Left renal pelvis (tissue), 4 donors: ENCODE data around the gene MED9. TPM values are rescaled to one million over a fixed set of nuclear protein-coding genes. Genes with fewer than 3 reads are reported as not detected.
"Not testable (repeated sequence)": the region's sequence is repeated elsewhere in the genome, so short reads cannot be mapped to it uniquely, and the experiment has no call there.

Experiments used
- DNase-seq, 4 donors: peaks; one replicate each; pipeline ENCODE4 v3.0.0-alpha.2; 2013; ENCODE audit warnings: low read depth in 4 of 4, low spot score in 3 of 4
- polyA plus RNA-seq, 4 donors: library from polyadenylated mRNA; unstranded; fragments of 120-200 nt; gene quantifications; one replicate each; pipeline ENCODE4 v1.2.1, GENCODE V29; 2013; ENCODE audit not compliant: insufficient read length in 4 of 4

Gene MED9
- polyA plus RNA-seq, 4 donors, result 13.0 to 23.8 (median 20.8) TPM

DNA sequence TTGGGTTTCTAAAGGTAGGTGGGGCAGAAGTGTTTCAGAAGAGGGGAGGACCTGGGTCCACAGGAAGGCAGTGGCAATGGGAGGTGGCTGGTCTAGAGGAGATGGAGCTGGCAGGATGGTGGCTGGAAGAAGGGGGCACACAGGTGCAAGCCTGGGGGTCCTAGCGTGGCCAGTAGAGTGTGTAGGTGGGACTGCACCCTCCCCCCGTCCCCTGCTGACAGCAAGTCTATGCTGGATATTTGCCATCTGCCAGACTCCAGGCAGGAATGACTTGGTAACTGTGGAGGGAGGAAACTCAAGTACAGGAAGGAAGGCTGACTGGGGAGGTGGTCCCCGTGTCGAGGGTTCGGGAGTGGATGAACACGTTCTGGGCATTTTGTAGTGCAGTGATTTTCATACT lies 8.6 kb downstream of the MED9 start:
- no peak for DNase-seq

- DNase-seq, result not testable (repeated sequence)
Observed at GRCh38 chr17:17486416-17486815, 9.6 kb downstream of the MED9 start.

DNA sequence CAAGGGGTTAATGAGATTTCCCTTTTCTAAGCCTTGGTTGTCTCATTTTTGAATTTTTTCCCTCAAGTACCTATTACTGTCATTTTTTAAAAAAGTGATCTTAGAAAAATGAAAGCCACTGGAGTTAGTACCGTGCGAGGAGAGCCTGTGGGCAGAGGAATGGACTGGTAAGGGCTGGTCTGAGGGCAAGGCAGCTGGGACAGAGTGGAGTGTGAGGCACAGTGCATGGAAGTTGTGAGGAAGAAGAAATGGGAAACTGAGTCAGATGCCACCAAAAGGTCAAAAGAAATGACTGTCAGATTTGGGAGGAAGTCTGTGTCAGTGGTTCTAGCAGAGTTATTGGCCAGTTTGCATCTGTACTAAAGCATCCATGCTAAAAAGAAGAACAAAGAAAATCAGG lies 11.2 kb downstream of the MED9 start:
- no peak for DNase-seq

DNA sequence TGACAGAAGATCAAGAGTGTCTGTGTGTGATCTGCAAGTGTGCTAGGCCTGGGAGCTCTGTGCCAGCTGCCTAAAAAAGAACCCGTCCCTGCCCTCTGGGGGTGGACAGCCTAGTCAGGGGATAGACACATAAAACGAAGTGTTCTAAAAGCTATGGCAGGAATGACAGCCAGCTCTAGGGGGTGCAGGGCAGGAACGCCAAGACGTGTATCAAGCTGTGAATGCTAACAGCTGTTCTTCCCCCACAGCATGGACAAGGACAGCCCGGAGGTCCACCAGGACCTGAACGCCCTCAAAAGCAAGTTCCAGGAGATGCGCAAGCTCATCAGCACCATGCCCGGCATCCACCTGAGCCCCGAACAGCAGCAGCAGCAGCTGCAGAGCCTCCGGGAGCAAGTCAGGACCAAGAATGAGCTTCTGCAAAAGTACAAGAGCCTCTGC lies 14.3 kb downstream of the MED9 start:
- DNase-seq, result no peak

- DNase-seq, result no peak
Observed at GRCh38 chr17:17491546-17491988, 14.8 kb downstream of the MED9 start.

DNA sequence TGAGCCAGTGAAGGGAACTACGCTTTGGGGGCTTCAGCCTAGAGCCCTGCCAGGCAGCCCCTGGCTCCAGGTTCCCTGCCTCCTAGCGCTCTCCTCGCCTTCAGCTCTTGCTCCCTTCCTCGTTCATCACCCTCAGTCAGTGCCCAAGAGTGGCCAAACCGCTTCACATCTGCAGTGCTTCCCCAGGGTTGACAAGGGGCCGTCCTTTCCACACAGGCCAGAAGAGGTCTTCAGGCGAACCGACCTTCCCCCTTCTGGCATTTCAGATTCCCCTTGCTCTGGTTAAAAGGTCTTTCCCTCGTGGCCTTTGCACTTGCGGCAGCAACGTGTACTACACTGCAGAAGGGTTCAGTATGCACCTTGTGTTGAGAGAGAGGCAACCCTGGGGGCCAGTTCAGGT lies 15.3 kb downstream of the MED9 start:
- DNase-seq, result no peak

- DNase-seq, result no peak
Observed at GRCh38 chr17:17492571-17492970, 15.8 kb downstream of the MED9 start.

GRCh38 chr17:17493249-17493985 lies 16.6 kb downstream of the MED9 start:
- DNase-seq, result no peak

GRCh38 chr17:17493986-17494466 lies 17.2 kb downstream of the MED9 start:
- no peak for DNase-seq

GRCh38 chr17:17494499-17494869 lies 17.7 kb downstream of the MED9 start:
- no peak for DNase-seq

GRCh38 chr17:17494870-17495535 lies 18.2 kb downstream of the MED9 start:
- DNase-seq, result peak in 1 of 4 donors; percentile 38

DNA sequence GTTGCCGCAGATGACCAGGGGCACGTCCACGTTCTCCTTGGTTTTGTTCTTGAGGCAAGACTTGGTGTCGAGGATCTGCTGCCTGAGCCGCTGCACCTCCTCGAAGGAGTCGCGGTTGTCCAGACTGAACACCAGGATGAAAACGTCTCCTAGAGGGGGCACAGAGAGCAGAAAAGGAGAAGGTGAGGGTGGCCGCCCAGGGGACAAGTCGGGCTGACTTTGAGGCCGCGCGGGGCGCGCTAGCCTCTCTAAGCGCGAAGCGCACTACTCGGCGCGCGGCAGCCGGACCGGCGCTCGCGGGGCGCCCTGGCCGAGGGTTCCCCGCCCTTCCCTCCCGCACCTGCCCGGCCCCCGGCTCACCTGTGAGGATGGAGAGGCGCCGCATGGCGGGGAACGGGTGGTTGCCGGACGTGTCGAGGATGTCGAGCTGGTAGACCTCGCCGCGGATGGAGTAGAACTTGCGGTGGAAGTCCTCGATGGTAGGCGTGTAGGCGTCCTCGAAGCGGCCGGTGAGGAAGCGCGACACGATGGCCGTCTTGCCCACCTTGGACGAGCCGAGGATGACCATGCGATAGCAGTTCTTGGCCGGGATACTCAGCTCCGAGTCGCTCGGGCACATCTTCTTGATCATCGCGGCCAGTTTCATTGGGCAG lies 18.9 kb downstream of the MED9 start:
- DNase-seq, result no peak

DNA sequence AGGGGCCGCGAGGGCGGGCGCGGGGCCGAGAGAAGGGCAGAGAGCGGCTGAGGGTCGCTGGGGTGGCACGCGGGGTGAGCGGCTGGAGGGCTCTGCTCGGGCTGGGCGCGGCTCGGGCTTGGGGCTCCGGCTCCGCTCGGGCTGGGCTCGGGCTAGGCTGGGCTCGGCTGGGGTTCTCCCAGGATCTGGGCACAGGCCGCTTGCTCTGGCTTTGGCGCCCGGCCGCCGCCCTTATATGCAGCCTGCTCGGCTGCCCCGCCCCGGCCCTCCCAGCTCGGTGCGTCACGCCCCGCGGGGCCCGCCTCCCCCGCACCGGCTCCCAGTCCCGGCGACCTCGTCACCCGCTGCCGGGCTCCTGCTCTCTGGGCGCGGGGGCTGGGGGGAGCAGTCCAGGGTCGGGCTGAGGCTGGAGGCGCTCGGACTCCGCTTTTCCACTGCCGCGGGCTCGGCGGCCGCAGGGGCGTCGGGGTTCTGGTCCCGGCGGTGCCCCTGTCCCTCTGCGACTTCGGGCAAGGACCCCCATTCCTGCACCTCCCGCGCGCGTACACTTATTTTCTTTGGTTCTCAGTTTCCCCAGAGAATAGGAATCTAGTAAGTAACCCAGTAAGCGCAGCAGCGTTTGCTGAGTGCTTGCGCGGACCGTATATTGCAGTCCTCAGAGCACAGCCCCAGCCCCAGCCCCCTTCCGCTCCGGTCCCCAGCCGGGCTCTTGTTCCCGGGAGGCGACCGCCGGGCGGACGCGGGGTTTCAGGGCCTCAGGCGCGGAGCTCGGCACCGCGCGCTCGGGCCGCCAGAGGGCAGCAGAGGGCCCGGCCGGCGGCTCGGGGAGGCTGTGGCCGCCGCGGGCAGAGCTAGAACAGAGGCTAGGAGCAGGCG lies 19.6 kb downstream of the MED9 start, which contains the start of gene RASD1:
Gene RASD1, minus strand, starts transcription at position 207 of the 876 bp plus-strand sequence. CDS start 214 bp downstream, outside the sequence.
- DNase-seq, result peak in 1 of 4 donors; percentile 41

DNA sequence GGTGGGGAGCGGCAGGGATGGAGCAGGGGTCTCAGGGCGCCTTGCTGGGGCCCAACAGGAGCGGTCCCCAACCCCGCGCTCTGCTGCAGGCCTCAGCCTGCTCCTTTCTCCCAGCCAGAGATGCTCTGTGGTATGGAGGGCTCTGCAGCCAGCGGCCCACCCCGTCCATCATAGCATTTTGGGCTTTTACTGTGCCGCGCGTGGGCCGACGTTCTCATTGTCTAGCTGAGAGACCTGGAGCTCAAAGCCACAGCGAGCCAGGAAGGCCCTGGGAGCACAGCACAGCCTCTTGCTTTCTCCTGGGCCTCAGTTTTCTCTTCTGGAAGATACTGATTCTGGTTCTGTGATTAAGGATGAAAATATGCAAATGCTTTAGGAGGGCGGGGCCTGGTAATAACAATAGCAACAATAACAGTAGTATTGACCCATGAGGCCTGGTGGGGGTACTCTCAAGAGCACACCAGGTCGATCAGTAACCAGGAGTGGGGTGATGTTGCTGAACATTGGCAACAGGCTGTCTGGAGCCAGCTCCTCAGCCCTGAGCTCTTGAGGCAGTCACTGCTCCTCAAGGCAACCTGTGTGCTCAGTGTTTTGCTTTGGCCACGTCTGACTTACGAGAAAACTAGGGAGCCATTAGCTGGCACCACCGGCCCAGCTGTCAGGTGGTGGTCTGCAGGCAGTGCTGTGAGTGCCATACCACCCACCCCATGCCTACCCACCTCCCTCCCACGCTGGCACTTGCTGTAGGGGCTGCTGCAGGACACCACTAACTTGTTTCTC lies 20.5 kb downstream of the MED9 start:
- no peak for DNase-seq

DNA sequence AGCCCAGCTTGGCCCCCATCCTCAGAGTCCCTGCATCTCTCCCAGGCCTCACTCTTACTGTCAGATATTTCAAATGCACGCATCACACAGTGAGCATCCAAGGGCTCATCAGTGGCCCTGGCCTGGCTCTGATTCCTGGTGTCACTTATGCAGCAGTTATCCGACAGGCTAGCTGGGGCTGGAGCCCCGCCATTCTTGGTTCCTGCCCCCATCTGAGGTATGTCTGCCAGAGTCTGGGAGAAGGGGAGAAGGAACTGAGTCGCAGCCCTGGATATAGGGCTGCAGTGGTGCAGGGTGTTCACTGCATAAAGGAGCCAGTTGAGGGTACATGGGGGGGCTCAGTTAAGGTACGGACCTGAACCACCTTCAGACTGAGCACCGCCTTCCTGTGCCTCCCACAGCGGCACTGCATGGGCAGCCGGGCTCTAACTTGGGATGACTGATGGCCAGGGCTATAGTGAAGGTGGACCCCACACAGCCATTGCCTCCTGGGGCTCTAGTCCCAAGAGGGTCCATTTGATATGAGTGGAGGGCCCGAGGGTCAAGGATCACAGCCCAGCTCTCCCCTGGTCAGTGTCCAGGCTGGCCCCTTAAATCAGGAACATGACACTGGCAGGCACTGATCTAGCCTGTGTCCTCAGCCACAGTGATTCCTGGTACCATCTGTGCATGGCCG lies 21.2 kb downstream of the MED9 start:
- DNase-seq, result no peak

DNA sequence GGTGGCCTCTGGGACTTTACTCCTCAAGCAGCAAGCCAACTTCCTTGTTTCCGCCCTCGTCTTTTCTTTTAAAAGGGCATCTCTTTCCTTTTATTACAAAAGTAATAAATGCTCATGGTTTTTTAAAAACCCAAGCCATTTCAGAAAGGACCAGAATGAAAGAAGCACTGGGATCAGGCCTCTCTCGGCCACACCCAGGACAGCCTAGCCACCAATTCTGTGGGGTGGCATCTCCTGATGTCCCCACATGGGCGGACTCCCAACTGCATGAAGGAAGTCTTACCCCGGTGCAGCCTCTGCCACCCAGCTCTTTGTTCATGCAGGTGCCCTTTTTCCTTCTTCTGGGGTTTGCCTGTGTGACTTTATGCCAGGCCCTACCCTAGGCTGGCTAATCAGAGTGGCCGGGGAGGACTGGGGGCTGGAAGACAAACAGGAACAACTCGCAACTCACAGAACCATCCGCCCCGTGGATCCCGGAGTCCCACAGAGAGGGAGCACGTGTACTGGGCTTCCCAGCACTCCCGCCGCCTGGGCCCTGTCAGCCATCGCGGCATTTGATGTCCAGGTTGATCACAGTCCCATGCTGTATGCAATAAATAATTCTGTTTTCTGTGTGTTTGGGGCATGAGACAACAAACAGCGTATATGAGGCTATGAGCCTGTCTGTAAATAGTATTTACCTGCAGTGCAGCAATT lies 22.0 kb downstream of the MED9 start:
- DNase-seq, result no peak

DNA sequence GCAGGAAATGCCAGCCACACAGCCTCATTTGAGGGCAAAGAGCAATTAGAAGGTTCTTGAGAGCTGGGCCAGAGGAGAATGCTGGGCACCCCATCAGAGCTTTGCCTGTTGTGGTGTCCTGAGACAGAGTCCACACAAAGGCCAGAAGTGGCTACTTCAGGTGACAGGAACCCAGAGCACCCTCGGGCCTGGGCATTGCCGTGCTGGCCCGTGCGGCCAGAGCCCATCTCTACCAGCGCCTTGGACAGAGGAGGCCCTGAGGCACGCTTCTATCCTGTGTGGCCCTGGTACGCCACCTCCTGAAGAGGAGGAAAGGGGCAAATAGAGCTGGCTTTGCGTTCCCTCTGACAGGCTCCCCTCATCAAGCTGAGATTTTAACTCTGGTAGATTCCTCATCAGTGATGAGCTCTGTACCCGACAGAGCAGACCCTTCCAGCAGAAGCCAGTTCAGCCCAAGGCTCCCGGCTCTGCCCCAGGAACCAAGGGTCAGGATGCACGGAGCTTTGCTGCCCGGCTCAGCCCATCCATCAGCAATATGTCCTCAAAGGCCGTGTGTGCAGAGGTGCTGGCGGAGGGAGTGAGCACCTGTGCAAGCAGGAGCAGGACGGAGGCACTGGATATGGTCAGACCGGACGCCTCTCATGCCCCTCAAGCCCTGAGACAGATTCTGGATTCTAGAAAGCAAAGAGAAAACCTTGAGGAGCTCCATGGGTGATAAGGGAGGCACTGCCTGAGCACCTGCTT lies 22.8 kb downstream of the MED9 start:
- no peak for DNase-seq
